ENCODE data around the gene CD38. TPM values are rescaled to one million over a fixed set of nuclear protein-coding genes. Genes with fewer than 3 reads are reported as not detected.

The CD38 gene
- total RNA-seq, 1 experiment from 2014 or later = 0.07 TPM

GRCh38 chr4:15746110-15746509, 32.0 kb upstream of the CD38 start:
- Histone ChIP-seq H3K4ac (ENCODE audit: low read depth, low read length) (no peak overlapping the region), H3K4me2 (ENCODE audit: insufficient read depth, insufficient read length, low read length) (no peak overlapping the region), H2BK20ac (ENCODE audit: low read depth, low read length, poor library complexity, severe bottlenecking) (no peak overlapping the region), H3K18ac (ENCODE audit: insufficient read length, low read depth, low read length) (no peak overlapping the region), H3K23ac (ENCODE audit: insufficient read length, low read depth, low read length) (no peak overlapping the region), H2BK120ac (ENCODE audit: low read depth, low read length, poor library complexity, severe bottlenecking) (no peak overlapping the region), H4K91ac (ENCODE audit: insufficient read length, low read depth, low read length) (no peak overlapping the region), H3K9ac (ENCODE audit: extremely low read depth, insufficient read length, low read length) (no peak overlapping the region), H3K79me1 (ENCODE audit: insufficient read depth, low read depth, low read length, poor library complexity, severe bottlenecking) (no peaks in the 10 kb centered on the region), H3K79me2 (ENCODE audit: insufficient read depth, low read length) (no peaks in the 10 kb centered on the region), H2BK5ac (ENCODE audit: insufficient read length, low read length) (no peak overlapping the region), H3K4me1 (ENCODE audit: insufficient read depth, low read length) (no peaks in the 10 kb centered on the region), H4K20me1 (ENCODE audit: control insufficient read depth, insufficient read depth, insufficient read length) (no peaks in the 10 kb centered on the region), H3K27me3 (ENCODE audit: insufficient read depth, low read length) (no peaks in the 10 kb centered on the region; the same call in 1 of the 2 replicates), H2AFZ (ENCODE audit: low read length) (no peak overlapping the region), H2BK12ac (ENCODE audit: insufficient read length, low read depth, low read length) (no peak overlapping the region), H2BK15ac (ENCODE audit: low read depth, low read length) (no peak overlapping the region), H2AK5ac (ENCODE audit: insufficient read length, low read length) (no peak overlapping the region), H3K27ac (ENCODE audit: insufficient read length, low read depth, low read length) (no peak overlapping the region), H4K8ac (replicated peaks; ENCODE audit: insufficient read length, low read depth, low read length) (no peak overlapping the region), H3K56ac (ENCODE audit: insufficient read length, low read depth, low read length) (no peak overlapping the region), H3K9me3 (ENCODE audit: control insufficient read depth, low read depth, low read length) (no peaks in the 10 kb centered on the region), H4K5ac (ENCODE audit: insufficient read length, low read depth, low read length) (no peak overlapping the region), H3T11ph (ENCODE audit: low read length) (no peak overlapping the region), H3K23me2 (ENCODE audit: insufficient read length, low read depth, low read length, poor library complexity, severe bottlenecking) (no peaks in the 10 kb centered on the region), H3K14ac (ENCODE audit: insufficient read depth, low read length) (no peak overlapping the region)
- Mint-ChIP-seq H3K4me1 (peaks cover 0 to 3% of the 10 kb centered on the region in 2 experiments; a peak in 1 of 4 replicates), H3K27me3 (ENCODE audit: low read depth) (no peaks in the 10 kb centered on the region; the same call in 1 of the 2 replicates), H3K27ac (no peak overlapping the region), H3K4me3 (no peak overlapping the region), H3K36me3 (ENCODE audit: insufficient read depth in 1 of 3, low read depth in 3 of 3) (0 out of 7 replicates have a peak, but pooled peaks cover 0 to 6% (median 0%) of the 10 kb centered on the region in 3 experiments), H3K9me3 (peaks cover 1 to 3% of the 10 kb centered on the region in 2 experiments; a peak in 3 of 5 replicates)
- no CpG with 5 or more reads among the region's 1 CpG for whole genome bisulfite sequencing (ENCODE audit: extremely low coverage, insufficient read length, low lambda C conversion rate)
- DNase-seq = no peak
- TF ChIP-seq CTCF (conservative IDR thresholded peaks at IDR 0.05) = no peak

Measured in H9 (cell line).